HL-60 (cell line): ENCODE measurements around the gene TREML1.

ENCODE experiments used
- DNase-seq, 2 experiments: peaks; one replicate each; pipeline ENCODE4 v3.0.0-alpha.2; 2010 to 2020; ENCODE audit warnings: low read depth in 1 of 2, low spot score in 1 of 2
- H3K27ac ChIP-seq: fragments of 250-450 bp; sonication (Bioruptor Pico); replicated peaks from 2 replicates; pipeline ENCODE4 v1.5.1; 2020; ENCODE audit warnings: mild to moderate bottlenecking, moderate library complexity
- H3K27me3 ChIP-seq: fragments of 250-450 bp; sonication (Bioruptor Pico); 2 replicates; pipeline ENCODE4 v1.5.1; 2021; ENCODE audit warnings: mild to moderate bottlenecking, moderate library complexity; ENCODE audit not compliant: insufficient read depth, poor library complexity, severe bottlenecking
- H3K4me3 ChIP-seq: replicated peaks from 2 replicates; pipeline ENCODE4 v1.5.1; 2011; ENCODE audit warnings: mild to moderate bottlenecking, control low read depth, low read length; ENCODE audit not compliant: insufficient read depth
- CTCF ChIP-seq: IDR thresholded peaks from one replicate; pipeline ENCODE4 v1.5.1; 2011; ENCODE audit warnings: low read length, control low read depth, inconsistent platforms; ENCODE audit not compliant: insufficient read depth
- GABPA ChIP-seq: IDR thresholded peaks from 2 replicates; pipeline ENCODE4 v1.6.1; 2012; ENCODE audit warnings: low read depth
- POLR2AphosphoS5 ChIP-seq: IDR thresholded peaks from 2 replicates; pipeline ENCODE4 v1.6.1; 2012; ENCODE audit warnings: low read depth
- REST ChIP-seq: IDR thresholded peaks from 2 replicates; pipeline ENCODE4 v1.6.1; 2012; ENCODE audit warnings: low read depth; ENCODE audit not compliant: insufficient replicate concordance
- SPI1 ChIP-seq: IDR thresholded peaks from 2 replicates; pipeline ENCODE4 v1.6.1; 2012; ENCODE audit warnings: low read depth, mild to moderate bottlenecking, borderline replicate concordance

Gene TREML1

GRCh38 chr6:41162687-41163418 is 8.7 kb upstream of the TREML1 start, which contains the start of gene TREM2:
Gene TREM2, minus strand, starts transcription at chr6:41163116. Its CDS starts 34 bp downstream, at chr6:41163082.
- peak in 1 of 2 experiments; percentile 29 for DNase-seq
- no peak within 1 kb of the TSS for H3K4me3 ChIP-seq
- TF ChIP-seq POLR2AphosphoS5 = no peak
- TF ChIP-seq REST = no peak
- TF ChIP-seq CTCF = no peak
- H3K27ac ChIP-seq = no peak within 1 kb of the TSS
- no peaks in the 10 kb centered on the region for H3K27me3 ChIP-seq

GRCh38 chr6:41161851-41162552 is 7.9 kb upstream of the TREML1 start:
- DNase-seq = peak in 1 of 2 experiments; percentile 26
- Histone ChIP-seq H3K4me3 (no peak overlapping the region), H3K27me3 (no peaks in the 10 kb centered on the region), H3K27ac (no peak overlapping the region)
- TF ChIP-seq POLR2AphosphoS5 = no peak
- TF ChIP-seq SPI1 = peak; percentile 46; the same call in 1 of the 2 replicates

- DNase-seq = no peak
- Histone ChIP-seq H3K27me3 (no peaks in the 10 kb centered on the region), H3K27ac (no peak overlapping the region), H3K4me3 (no peak overlapping the region)
- no peak for TF ChIP-seq REST
- TF ChIP-seq SPI1 = no peak
- TF ChIP-seq GABPA = no peak
- TF ChIP-seq POLR2AphosphoS5 = no peak
- TF ChIP-seq CTCF = no peak
Measured at GRCh38 chr6:41161380-41161779, 7.2 kb upstream of the TREML1 start.

- H3K27me3 ChIP-seq = no peaks in the 10 kb centered on the region
- DNase-seq = no peak
- H3K27ac ChIP-seq = no peak overlapping the region
- H3K4me3 ChIP-seq = no peak overlapping the region
- TF ChIP-seq SPI1 = no peak
- no peak for TF ChIP-seq GABPA
- no peak for TF ChIP-seq CTCF
- TF ChIP-seq POLR2AphosphoS5 = no peak
- TF ChIP-seq REST = no peak
Measured at GRCh38 chr6:41160933-41161332, 6.8 kb upstream of the TREML1 start.
